Fibroblast of lung (primary cell): ENCODE data around the gene FGF14.

Experiments used
- CTCF ChIP-seq, 2 donors: IDR thresholded peaks in 1 of 2; conservative IDR thresholded peaks in 1 of 2; 1 replicate in 1 of 2; 2 replicates in 1 of 2; pipeline ENCODE4 v1.5.1; 2011 to 2012; ENCODE audit warnings: low read length in 2 of 2, control low read depth in 1 of 2, inconsistent platforms in 1 of 2, low read depth in 1 of 2, mild to moderate bottlenecking in 1 of 2
- EZH2 ChIP-seq: IDR thresholded peaks from 2 replicates; pipeline ENCODE4 v1.5.1; 2012; ENCODE audit warnings: low read length, control low read depth, mild to moderate bottlenecking; ENCODE audit errors: missing control alignments

- TF ChIP-seq CTCF (conservative IDR thresholded peaks at IDR 0.05 in 1 of 2, IDR thresholded peaks at IDR 0.05 in 1 of 2; ENCODE audit: low read depth in 1 of 2, low read length in 2 of 2) (no peak), EZH2 (no peak)
Observed at GRCh38 chr13:102294407-102295018, 107.3 kb downstream of the FGF14 start.
